PC-3 (cell line): ENCODE results near the gene ZCCHC7. TPM values are rescaled to one million over a fixed set of nuclear protein-coding genes. Genes with fewer than 3 reads are reported as not detected.

Experiments used
- ATAC-seq: fragments of 200-7000 bp; cut with Tn5 transposase; 2 replicates; pipeline ENCODE4 v1.9.1; 2020; ENCODE audit warnings: mild to moderate bottlenecking, moderate library complexity
- BruUV-seq: library from RNA; stranded (reverse); fragments of 400-500 nt; replicated peaks from 2 replicates; lab custom pipeline; 2021; lab: Mats Ljungman, UMichigan
- CTCF ChIA-PET: fragments of 300-600 bp; sonication (Branson Sonifier 250); formaldehyde crosslinking; loops from one replicate; lab custom pipeline; 2022; ENCODE audit warnings: antibody characterized with exemption; lab: Charles Lee
- POLR2A ChIA-PET: fragments of 300-600 bp; sonication (Branson Sonifier 250); formaldehyde crosslinking; loops from one replicate; lab custom pipeline; 2022; ENCODE audit warnings: antibody characterized with exemption; ENCODE audit not compliant: unreplicated experiment; lab: Charles Lee
- DNase-seq: peaks from one replicate; pipeline ENCODE4 v3.0.0-alpha.2; 2015
- H2AFZ ChIP-seq: fragments of 300-600 bp; sonication (generic); 2 replicates; pipeline ENCODE4 v1.6.0; 2016; ENCODE audit warnings: antibody characterized with exemption, low read length
- H3F3A ChIP-seq: fragments of 300-600 bp; sonication (generic); one replicate; pipeline ENCODE4 v1.6.0; 2017; ENCODE audit warnings: antibody characterized with exemption, low read length, control low read depth, mild to moderate bottlenecking; ENCODE audit not compliant: unreplicated experiment
- H3K27ac ChIP-seq: fragments of 300-600 bp; sonication (generic); 2 replicates; pipeline ENCODE4 v1.5.1; 2016; ENCODE audit warnings: mild to moderate bottlenecking, low read length
- H3K27me3 ChIP-seq: fragments of 300-600 bp; sonication (generic); 2 replicates; pipeline ENCODE4 v1.6.1; 2016; ENCODE audit warnings: low read length, mixed read lengths
- H3K36me3 ChIP-seq: fragments of 300-600 bp; sonication (generic); 2 replicates; pipeline ENCODE4 v1.6.1; 2016; ENCODE audit warnings: low read depth, mixed run types, low read length, mixed read lengths
- H3K4me1 ChIP-seq: fragments of 300-600 bp; sonication (generic); 2 replicates; pipeline ENCODE4 v1.5.1; 2016; ENCODE audit warnings: low read length; ENCODE audit not compliant: insufficient read depth
- H3K4me2 ChIP-seq: fragments of 300-600 bp; sonication (generic); 2 replicates; pipeline ENCODE4 v1.6.0; 2016; ENCODE audit warnings: low read length
- H3K4me3 ChIP-seq: fragments of 300-600 bp; sonication (generic); 2 replicates; pipeline ENCODE4 v1.5.1; 2016; ENCODE audit warnings: mild to moderate bottlenecking, low read length, mixed read lengths
- H3K79me2 ChIP-seq: fragments of 300-600 bp; sonication (generic); 2 replicates; pipeline ENCODE4 v1.6.1; 2017; ENCODE audit warnings: low read length, mixed read lengths
- H3K9ac ChIP-seq: fragments of 300-600 bp; sonication (generic); 2 replicates; pipeline ENCODE4 v1.6.0; 2016; ENCODE audit warnings: mild to moderate bottlenecking, low read length
- H3K9me2 ChIP-seq: fragments of 300-600 bp; sonication (generic); replicated peaks from 2 replicates; pipeline ENCODE4 v1.6.1; 2016; ENCODE audit warnings: mixed run types, low read length, mixed read lengths
- H3K9me3 ChIP-seq: fragments of 300-600 bp; sonication (generic); 2 replicates; pipeline ENCODE4 v1.6.1; 2016; ENCODE audit warnings: low read length, mixed read lengths
- H4K20me1 ChIP-seq: fragments of 300-600 bp; sonication (generic); 2 replicates; pipeline ENCODE4 v1.6.1; 2016; ENCODE audit warnings: low read length, mixed read lengths
- CTCF ChIP-seq: fragments of 300-600 bp; sonication (generic); conservative IDR thresholded peaks from 2 replicates; pipeline ENCODE4 v1.5.1; 2017; ENCODE audit warnings: antibody characterized with exemption, low read depth, mild to moderate bottlenecking, low read length
- EZH2 ChIP-seq: fragments of 300-600 bp; sonication (generic); IDR thresholded peaks from one replicate; pipeline ENCODE4 v1.6.1; 2017; ENCODE audit warnings: antibody characterized with exemption, mild to moderate bottlenecking, low read length; ENCODE audit not compliant: unreplicated experiment
- EZH2phosphoT487 ChIP-seq: fragments of 300-600 bp; sonication (generic); IDR thresholded peaks from 2 replicates; pipeline ENCODE4 v1.6.1; 2018; ENCODE audit warnings: mild to moderate bottlenecking, antibody characterized with exemption, low read length, borderline replicate concordance
- intact Hi-C: fragments of 100-400 bp; cut with micrococcal nuclease; formaldehyde crosslinking; loops from 2 replicates; pipeline ENCODE4 v1.9.0; 2023
- total RNA-seq: library from RNA; depleted of rRNA; stranded (reverse); fragments of >200 nt; gene quantifications from 2 replicates; pipeline ENCODE4 v1.2.3, GENCODE V29; 2014

Gene ZCCHC7
- total RNA-seq, 1 experiment from 2014 or later = 6.5 TPM

DNA sequence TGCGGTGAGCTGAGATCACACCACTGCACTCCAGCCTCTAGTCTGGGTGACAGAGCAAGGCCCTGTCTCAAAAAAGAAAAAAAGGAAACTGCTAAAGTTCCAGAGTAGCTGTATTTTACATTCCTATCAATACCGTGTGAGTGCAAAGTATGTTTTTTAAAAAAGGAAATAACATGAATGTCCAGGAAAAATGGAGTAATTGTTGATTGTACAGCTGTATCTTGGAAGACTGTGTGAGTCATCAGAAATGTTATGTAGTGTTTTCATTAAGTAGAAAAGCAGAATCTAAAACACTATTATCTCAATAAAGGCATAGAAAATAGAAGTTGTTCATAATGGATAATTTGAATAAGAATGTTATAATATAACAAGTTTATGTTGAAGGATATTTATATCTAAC is 53.9 kb downstream of the ZCCHC7 start:
- Histone ChIP-seq H3K9me3 (no peaks in the 10 kb centered on the region), H3K4me1 (no peaks in the 10 kb centered on the region), H3K36me3 (no peaks in the 10 kb centered on the region), H4K20me1 (no peaks in the 10 kb centered on the region), H3K4me3 (no peak overlapping the region), H3K4me2 (no peak overlapping the region), H3K79me2 (no peaks in the 10 kb centered on the region), H3K9ac (no peak overlapping the region), H3K27me3 (no peaks in the 10 kb centered on the region), H3F3A (no peaks in the 10 kb centered on the region), H3K9me2 (no peaks in the 10 kb centered on the region), H2AFZ (no peak overlapping the region), H3K27ac (no peak overlapping the region)
- BruUV-seq = no TSS peak
- ATAC-seq = no peak
- ChIA-PET CTCF (no interaction called here), POLR2A (no interaction called here)
- TF ChIP-seq EZH2 = no peak
- no peak for TF ChIP-seq EZH2phosphoT487
- no peak for TF ChIP-seq CTCF
- intact Hi-C loops = no loop called here
- DNase-seq = no peak

GRCh38 chr9:37178742-37179141 is 58.4 kb downstream of the ZCCHC7 start:
- H2AFZ ChIP-seq = no peak overlapping the region
- H3K4me3 ChIP-seq = no peak overlapping the region
- intact Hi-C loops = no loop called here
- H3K79me2 ChIP-seq = no peaks in the 10 kb centered on the region
- ChIA-PET CTCF (no interaction called here), POLR2A (no interaction called here)
- H3K9me3 ChIP-seq = no peaks in the 10 kb centered on the region
- H3K4me1 ChIP-seq = no peaks in the 10 kb centered on the region
- no peak overlapping the region for H3K27ac ChIP-seq
- H3K9ac ChIP-seq = no peak overlapping the region
- ATAC-seq = no peak
- H3K4me2 ChIP-seq = no peak overlapping the region
- H3K27me3 ChIP-seq = no peaks in the 10 kb centered on the region
- no peaks in the 10 kb centered on the region for H3F3A ChIP-seq
- no peak for DNase-seq
- no TSS peak for BruUV-seq
- no peaks in the 10 kb centered on the region for H3K36me3 ChIP-seq
- no peaks in the 10 kb centered on the region for H3K9me2 ChIP-seq
- no peaks in the 10 kb centered on the region for H4K20me1 ChIP-seq
- no peak for TF ChIP-seq CTCF

GRCh38 chr9:37179576-37179975 is 59.2 kb downstream of the ZCCHC7 start:
- DNase-seq = no peak
- H3K4me2 ChIP-seq = no peak overlapping the region
- CTCF ChIA-PET = no interaction called here
- no peaks in the 10 kb centered on the region for H3K27me3 ChIP-seq
- BruUV-seq = no TSS peak
- POLR2A ChIA-PET = no interaction called here
- no peaks in the 10 kb centered on the region for H3F3A ChIP-seq
- H4K20me1 ChIP-seq = no peaks in the 10 kb centered on the region
- no peaks in the 10 kb centered on the region for H3K4me1 ChIP-seq
- TF ChIP-seq EZH2phosphoT487 (no peak), CTCF (no peak), EZH2 (no peak)
- no peaks in the 10 kb centered on the region for H3K9me3 ChIP-seq
- no peak for ATAC-seq
- no peaks in the 10 kb centered on the region for H3K9me2 ChIP-seq
- H3K79me2 ChIP-seq = no peaks in the 10 kb centered on the region
- intact Hi-C loops = no loop called here
- H2AFZ ChIP-seq = no peak overlapping the region
- H3K27ac ChIP-seq = no peak overlapping the region
- no peak overlapping the region for H3K4me3 ChIP-seq
- H3K9ac ChIP-seq = no peak overlapping the region
- no peaks in the 10 kb centered on the region for H3K36me3 ChIP-seq
